Heart left ventricle (tissue), 16 donors: Measurements from ENCODE around the gene ZNF333. TPM values are rescaled to one million over a fixed set of nuclear protein-coding genes. Genes with fewer than 3 reads are reported as not detected.

Source experiments
- ATAC-seq, 4 donors: fragments of 200-7000 bp; cut with Tn5 transposase; one replicate each; pipeline ENCODE4 v1.9.1; 2020 to 2022; ENCODE audit warnings: moderate library complexity in 4 of 4, mild to moderate bottlenecking in 3 of 4, moderate number of reproducible peaks in 1 of 4
- DNase-seq, 5 donors: peaks; one replicate each; pipeline ENCODE4 v3.0.0-alpha.2; 2020
- H3K27ac ChIP-seq, 12 donors: fragments of 200-600 bp; sonication (generic) in 4 of 12; one replicate each; pipeline versions ENCODE4 v1.5.0 to v1.8.0; 2016 to 2022; ENCODE audit warnings: mild to moderate bottlenecking in 2 of 12
- H3K27me3 ChIP-seq, 9 donors: fragments of 200-600 bp; sonication (generic) in 2 of 9; one replicate each; pipeline versions ENCODE4 v1.5.1 to v1.8.0; 2016 to 2022; ENCODE audit warnings: mild to moderate bottlenecking in 3 of 9
- H3K36me3 ChIP-seq, 9 donors: fragments of 200-600 bp; sonication (generic) in 2 of 9; one replicate each; pipeline versions ENCODE4 v1.5.0 to v1.8.0; 2018 to 2022; ENCODE audit warnings: mild to moderate bottlenecking in 2 of 9
- H3K4me1 ChIP-seq, 12 donors: fragments of 200-600 bp; sonication (generic) in 4 of 12; one replicate each; pipeline versions ENCODE4 v1.5.0 to v1.8.0; 2016 to 2022; ENCODE audit warnings: mild to moderate bottlenecking in 3 of 12
- H3K4me3 ChIP-seq, 12 donors: fragments of 200-600 bp; sonication (generic) in 4 of 12; one replicate each; pipeline versions ENCODE4 v1.5.0 to v1.8.0; 2017 to 2022; ENCODE audit warnings: mild to moderate bottlenecking in 9 of 12, moderate library complexity in 4 of 12
- H3K9me3 ChIP-seq, 12 donors: fragments of 200-600 bp; sonication (generic) in 4 of 12; one replicate each; pipeline versions ENCODE4 v1.5.0 to v1.8.0; 2016 to 2022; ENCODE audit warnings: mild to moderate bottlenecking in 1 of 12
- POLR2A ChIP-seq, 2 donors: fragments of 450-650 bp; IDR thresholded peaks; one replicate each; pipeline ENCODE4 v1.6.1; 2017; ENCODE audit warnings: antibody characterized with exemption in 2 of 2, mild to moderate bottlenecking in 2 of 2, moderate library complexity in 2 of 2
- WGBS, 4 donors: extraction: QIAGEN DNeasy Blood & Tissue Kit in 2 of 4; methylation state at CpG; one replicate each; pipeline versions ENCODE4 v1.1.5 to v1.1.7; 2013 to 2018; 5-methylcytosine and 5-hydroxymethylcytosine counted together
- intact Hi-C, 10 donors: fragments of 100-400 bp; cut with DNase I; formaldehyde crosslinking; loops; one replicate each; pipeline versions ENCODE4 v1.11.1 to v1.14.2; 2022
- polyA plus RNA-seq, 2 donors: library from polyadenylated mRNA; stranded (reverse); fragments of 200-250 nt; gene quantifications; one replicate each; pipeline ENCODE4 v1.2.3, GENCODE V29; 2013
- total RNA-seq, 9 donors: library from RNA; depleted of rRNA in 2 of 9; stranded (reverse); fragments of >200 nt in 2 of 9; fragmentation: NEBNext Ultra II Directional in 3 of 9; extraction: Animal tissue kit (Norgen Biotek cat#: 25700) in 3 of 9; gene quantifications; one replicate each; pipeline versions ENCODE4 v1.1.0 to v1.2.4, GENCODE V29; 2016 to 2023
- TF ChIP-seq, protein P1 (sequence below), 12 donors: fragments of 200-600 bp; sonication (generic) in 4 of 12; IDR thresholded peaks; one replicate each; pipeline versions ENCODE4 v1.5.0 to v1.8.0; 2018 to 2022; ENCODE audit warnings: antibody characterized with exemption in 12 of 12, mild to moderate bottlenecking in 5 of 12
- donor health status: ischemic (EF 13 %, LVEDD 7.1; RV severe dilation, severe dysfunction).
- donor health status: healthy with polysubstance abuse.
- donor health status: DM: no; HTN: yes; CAD: no.
- donor health status: DM: no; HTN: no; CAD: no.
- donor health status: ischemic (EF 25% LVEDD 6.9; RV normal size, moderate dysfunction).
- donor health status: ischemic (EF 25% LVEDD 5.7; RV mildly dilated, moderate dysfunction).
- donor health status: healthy.
- donor health status: DM: yes; HTN: yes; CAD: no.
- donor health status: ischemic (EF 35%, LVEDD 5.7; RV mildly dilated, moderate dysfunction).
- donor health status: nonischemic (EF 11% LVEDD 7.7; RV severe dilation, severe dysfunction).
- donor health status: DM: yes; HTN: yes; CAD: no.
- donor health status: PGD.
- donor health status: ischemic (EF 29% LVEDD 5.4; RV normal size, mild dysfunction).
- donor health status: nonischemic (EF 23%, LVEDD 6.1; RV moderate dilation, normal function).

Gene ZNF333
- total and polyA plus RNA-seq, 11 donors = 5.0 to 12.1 (median 8.6) TPM

DNA sequence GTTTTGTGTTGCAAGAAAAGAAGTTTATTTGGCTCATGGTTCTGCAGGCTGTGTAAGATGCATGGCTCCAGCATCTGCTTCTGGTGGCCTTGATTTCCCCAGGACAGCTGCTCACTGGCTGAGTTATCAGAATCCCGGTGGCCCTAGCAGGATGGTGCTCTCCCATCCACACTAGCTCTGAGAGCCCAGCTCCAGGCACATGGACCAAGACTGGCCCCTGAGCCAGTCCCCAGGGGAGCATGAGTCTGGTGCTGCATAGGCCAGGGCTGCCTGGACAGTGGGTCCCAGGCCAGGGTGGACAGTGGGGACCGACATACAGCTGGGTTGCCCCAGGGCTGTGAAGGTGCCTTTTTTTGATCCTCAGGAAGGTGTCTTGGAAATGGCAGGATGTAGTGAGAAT is 78.2 kb downstream of the ZNF333 start:
- DNase-seq (no peak), ATAC-seq (no peak)
- H3K4me1 ChIP-seq = no peaks in the 10 kb centered on the region
- intact Hi-C loops = loop anchor here in 1 of 10 donors (5.0 kb wide), 1 partner anchor 371 kb away; no protein-coding TSS in a partner anchor
- no peak overlapping the region for H3K27ac ChIP-seq
- H3K4me3 ChIP-seq = no peak overlapping the region
- peaks cover 0 to 16% (median 0%) of the 10 kb centered on the region in 9 donors for H3K27me3 ChIP-seq
- TF ChIP-seq, protein P1, sequence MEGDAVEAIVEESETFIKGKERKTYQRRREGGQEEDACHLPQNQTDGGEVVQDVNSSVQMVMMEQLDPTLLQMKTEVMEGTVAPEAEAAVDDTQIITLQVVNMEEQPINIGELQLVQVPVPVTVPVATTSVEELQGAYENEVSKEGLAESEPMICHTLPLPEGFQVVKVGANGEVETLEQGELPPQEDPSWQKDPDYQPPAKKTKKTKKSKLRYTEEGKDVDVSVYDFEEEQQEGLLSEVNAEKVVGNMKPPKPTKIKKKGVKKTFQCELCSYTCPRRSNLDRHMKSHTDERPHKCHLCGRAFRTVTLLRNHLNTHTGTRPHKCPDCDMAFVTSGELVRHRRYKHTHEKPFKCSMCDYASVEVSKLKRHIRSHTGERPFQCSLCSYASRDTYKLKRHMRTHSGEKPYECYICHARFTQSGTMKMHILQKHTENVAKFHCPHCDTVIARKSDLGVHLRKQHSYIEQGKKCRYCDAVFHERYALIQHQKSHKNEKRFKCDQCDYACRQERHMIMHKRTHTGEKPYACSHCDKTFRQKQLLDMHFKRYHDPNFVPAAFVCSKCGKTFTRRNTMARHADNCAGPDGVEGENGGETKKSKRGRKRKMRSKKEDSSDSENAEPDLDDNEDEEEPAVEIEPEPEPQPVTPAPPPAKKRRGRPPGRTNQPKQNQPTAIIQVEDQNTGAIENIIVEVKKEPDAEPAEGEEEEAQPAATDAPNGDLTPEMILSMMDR (IDR thresholded peaks at IDR 0.05) = no peak
- no peak for TF ChIP-seq POLR2A (IDR thresholded peaks at IDR 0.05)
- peaks cover 0 to 2% (median 0%) of the 10 kb centered on the region in 12 donors for H3K9me3 ChIP-seq
- H3K36me3 ChIP-seq = peaks cover 0 to 38% (median 0%) of the 10 kb centered on the region in 9 donors
- 67 to 88% (median 83%) methylated on average over 1 to 2 of the region's 2 CpGs for WGBS, 4 donors

DNA sequence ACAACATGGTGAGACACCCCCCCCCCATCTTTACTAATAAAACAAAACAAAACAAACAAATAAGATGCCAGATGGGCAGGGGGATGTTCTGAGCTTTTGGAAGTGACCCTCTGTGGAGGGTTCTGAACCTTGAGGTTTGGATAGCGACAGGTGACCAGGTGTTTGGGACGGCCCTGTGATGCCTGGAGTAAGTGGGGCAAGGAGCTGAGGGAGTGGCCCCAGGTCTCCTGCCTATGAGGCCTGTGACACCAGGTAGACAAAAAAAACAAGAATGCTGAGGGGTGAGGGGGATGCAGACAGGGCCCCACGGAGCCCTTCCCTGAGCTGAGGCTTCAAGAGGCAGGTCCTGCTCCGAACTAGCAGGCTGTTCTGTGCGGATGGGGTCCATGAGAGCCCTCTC is 79.4 kb downstream of the ZNF333 start:
- no peak for TF ChIP-seq POLR2A (IDR thresholded peaks at IDR 0.05)
- TF ChIP-seq, protein P1 (IDR thresholded peaks at IDR 0.05) = no peak
- WGBS, 4 donors = 60 to 86% (median 83%) methylated on average over 5 of the region's 5 CpGs
- DNase-seq (no peak), ATAC-seq (no peak)
- Histone ChIP-seq H3K27me3 (peaks cover 0 to 16% (median 0%) of the 10 kb centered on the region in 9 donors), H3K36me3 (peaks cover 0 to 38% (median 0%) of the 10 kb centered on the region in 9 donors), H3K27ac (no peak overlapping the region), H3K4me3 (no peak overlapping the region), H3K9me3 (no peaks in the 10 kb centered on the region), H3K4me1 (no peaks in the 10 kb centered on the region)
- intact Hi-C loops = loop anchor here in 1 of 10 donors (5.0 kb wide), 1 partner anchor 372 kb away; no protein-coding TSS in a partner anchor

DNA sequence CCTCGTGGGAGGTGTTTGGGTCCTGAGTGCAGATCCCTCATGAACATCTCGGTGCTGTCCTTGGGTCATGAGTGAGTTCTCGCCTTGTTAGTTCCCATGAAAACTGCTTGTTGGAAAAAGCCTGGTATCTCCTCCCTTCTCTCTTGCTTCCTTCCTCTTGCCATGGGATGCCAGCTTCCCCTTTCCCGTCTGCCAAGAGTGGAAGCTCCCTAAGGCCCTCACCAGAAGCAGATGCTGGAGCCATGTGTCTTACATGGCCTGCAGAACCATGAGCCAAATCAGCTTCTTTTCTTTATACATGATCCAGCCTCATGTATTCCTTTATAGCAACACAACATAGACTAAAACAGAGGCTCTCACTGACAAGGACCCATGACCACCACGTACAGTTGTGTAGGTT is 80.3 kb downstream of the ZNF333 start:
- peaks cover 0 to 38% (median 0%) of the 10 kb centered on the region in 9 donors for H3K36me3 ChIP-seq
- intact Hi-C loops = no loop called here
- WGBS, 4 donors = 70 to 75% (median 73%) methylated on average over 5 of the region's 5 CpGs

DNA sequence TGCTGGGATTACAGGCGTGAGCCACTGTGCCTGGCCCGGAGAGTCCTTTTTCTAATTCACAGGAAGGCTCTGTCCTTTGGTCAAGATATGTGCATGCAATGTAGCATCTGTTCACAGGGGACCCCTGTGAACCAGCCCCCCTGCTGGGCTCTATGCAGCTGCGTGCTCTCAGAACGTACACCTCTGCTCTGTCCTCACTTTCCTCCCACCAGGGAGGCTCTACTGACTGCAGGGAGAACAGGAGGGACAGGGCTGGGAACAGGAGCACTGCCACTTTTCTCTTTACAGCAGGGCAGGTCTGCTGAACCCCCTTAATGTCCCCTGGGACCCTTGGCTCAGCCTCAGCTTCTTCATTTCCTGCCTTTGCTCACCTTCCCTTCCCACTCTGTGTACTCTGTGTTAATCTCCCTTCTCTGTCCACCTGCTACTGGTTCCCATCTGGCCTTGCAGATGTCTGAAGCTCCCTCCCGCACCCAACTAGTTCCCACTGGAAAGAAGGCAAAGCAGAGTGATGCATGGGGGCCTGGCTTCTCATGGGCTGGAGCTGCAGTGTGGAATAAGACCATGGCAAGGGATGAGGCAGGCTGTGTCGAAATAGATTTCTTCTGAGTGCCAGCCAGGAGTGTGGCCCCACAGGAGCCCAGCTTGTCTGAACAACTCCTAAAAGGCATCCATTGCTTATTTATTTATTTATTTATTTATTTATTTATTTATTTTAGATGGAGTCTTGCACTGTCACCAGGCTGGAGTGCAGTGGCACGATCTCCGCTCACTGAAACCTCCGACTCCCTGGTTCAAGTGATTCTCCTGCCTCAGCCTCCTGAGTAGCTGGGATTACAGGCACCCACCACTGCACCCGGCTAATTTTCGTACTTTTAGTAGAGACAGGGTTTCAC is 81.3 kb downstream of the ZNF333 start:
- TF ChIP-seq, protein P1 (IDR thresholded peaks at IDR 0.05) = no peak
- no peak for TF ChIP-seq POLR2A (IDR thresholded peaks at IDR 0.05)
- Histone ChIP-seq H3K4me3 (no peak overlapping the region), H3K4me1 (no peaks in the 10 kb centered on the region), H3K27me3 (peaks cover 0 to 30% (median 3%) of the 10 kb centered on the region in 9 donors), H3K27ac (no peak overlapping the region), H3K9me3 (no peaks in the 10 kb centered on the region), H3K36me3 (peaks cover 0 to 38% (median 0%) of the 10 kb centered on the region in 9 donors)
- no peak for DNase-seq
- no peak for ATAC-seq
- 74 to 77% (median 75%) methylated on average over 11 of the region's 11 CpGs for WGBS, 4 donors
- intact Hi-C loops = no loop called here

More for the DNA sequence above, 80.3 kb downstream of the ZNF333 start:
- H3K4me1 ChIP-seq = no peaks in the 10 kb centered on the region
- H3K4me3 ChIP-seq = no peak overlapping the region
- no peak overlapping the region for H3K27ac ChIP-seq
- no peaks in the 10 kb centered on the region for H3K9me3 ChIP-seq
- TF ChIP-seq POLR2A (IDR thresholded peaks at IDR 0.05) = no peak
- TF ChIP-seq, protein P1 (IDR thresholded peaks at IDR 0.05) = no peak
- no peak for ATAC-seq
- no peak for DNase-seq
- H3K27me3 ChIP-seq = peaks cover 0 to 20% (median 0%) of the 10 kb centered on the region in 9 donors
